ENCODE results near the gene CYP27C1.

CYP27C1 gene

GRCh38 chr2:127160676-127161075 lies 59.4 kb downstream of the CYP27C1 start:
- no peak for TF ChIP-seq CTCF (IDR thresholded peaks at IDR 0.05; ENCODE audit: borderline replicate concordance, control extremely low read depth, extremely low read depth, insufficient read depth, missing control alignments)
- DNase-seq (ENCODE audit: low spot score) = no peak
- in situ Hi-C loops (cut with MboI; ENCODE audit: low sequenced_read_pairs, unreplicated experiment) = no loop called here

- no peak for TF ChIP-seq CTCF (IDR thresholded peaks at IDR 0.05; ENCODE audit: borderline replicate concordance, control extremely low read depth, extremely low read depth, insufficient read depth, missing control alignments)
- DNase-seq (ENCODE audit: low spot score) = no peak
- in situ Hi-C loops (cut with MboI; ENCODE audit: low sequenced_read_pairs, unreplicated experiment) = no loop called here
These were observed 60.6 kb downstream of the CYP27C1 start for GRCh38 chr2:127159543-127159942.

- no peak for TF ChIP-seq CTCF (IDR thresholded peaks at IDR 0.05; ENCODE audit: borderline replicate concordance, control extremely low read depth, extremely low read depth, insufficient read depth, missing control alignments)
- in situ Hi-C loops (cut with MboI; ENCODE audit: low sequenced_read_pairs, unreplicated experiment) = no loop called here
- peak; percentile 50 for DNase-seq (ENCODE audit: low spot score)
These were observed 61.3 kb downstream of the CYP27C1 start for GRCh38 chr2:127158614-127159290.

GRCh38 chr2:127157651-127158485 lies 62.2 kb downstream of the CYP27C1 start:
- no peak for TF ChIP-seq CTCF (IDR thresholded peaks at IDR 0.05; ENCODE audit: borderline replicate concordance, control extremely low read depth, extremely low read depth, insufficient read depth, missing control alignments)
- in situ Hi-C loops (cut with MboI; ENCODE audit: low sequenced_read_pairs, unreplicated experiment) = no loop called here
- no peak for DNase-seq (ENCODE audit: low spot score)

- in situ Hi-C loops (cut with MboI; ENCODE audit: low sequenced_read_pairs, unreplicated experiment) = no loop called here
- no peak for TF ChIP-seq CTCF (IDR thresholded peaks at IDR 0.05; ENCODE audit: borderline replicate concordance, control extremely low read depth, extremely low read depth, insufficient read depth, missing control alignments)
- no peak for DNase-seq (ENCODE audit: low spot score)
These were observed 63.0 kb downstream of the CYP27C1 start for GRCh38 chr2:127157114-127157513.

- in situ Hi-C loops (cut with MboI; ENCODE audit: low sequenced_read_pairs, unreplicated experiment) = no loop called here
- no peak for TF ChIP-seq CTCF (IDR thresholded peaks at IDR 0.05; ENCODE audit: borderline replicate concordance, control extremely low read depth, extremely low read depth, insufficient read depth, missing control alignments)
- no peak for DNase-seq (ENCODE audit: low spot score)
These were observed 64.2 kb downstream of the CYP27C1 start for GRCh38 chr2:127155947-127156346.

All from GM13976 (cell line).